Liver (tissue), 3 donors: Measurements from ENCODE around the gene SEZ6L.

Experiments
- CTCF ChIP-seq: fragments of 150-350 bp; IDR thresholded peaks from 2 replicates; pipeline ENCODE4 v1.5.1; 2017; ENCODE audit warnings: improper control_type of control experiment, low read depth, low read length; ENCODE audit not compliant: missing input control
- JUND ChIP-seq, 2 donors: IDR thresholded peaks; 2 replicates each; pipeline ENCODE4 v1.6.1; 2016; ENCODE audit warnings: antibody characterized with exemption in 2 of 2
- SP1 ChIP-seq: IDR thresholded peaks from 2 replicates; pipeline ENCODE4 v1.6.1; 2018; ENCODE audit warnings: antibody characterized with exemption, mild to moderate bottlenecking
- TAF1 ChIP-seq: conservative IDR thresholded peaks from 2 replicates; pipeline ENCODE4 v1.6.1; 2016; ENCODE audit warnings: antibody characterized with exemption, mild to moderate bottlenecking
- YY1 ChIP-seq: IDR thresholded peaks from 2 replicates; pipeline ENCODE4 v1.6.1; 2016; ENCODE audit warnings: antibody characterized with exemption, mild to moderate bottlenecking
- TF ChIP-seq, protein P1 (sequence below): IDR thresholded peaks from 2 replicates; pipeline ENCODE4 v1.6.1; 2016; ENCODE audit warnings: antibody characterized with exemption
- donor health status: healthy.
- donor health status: healthy.

GRCh38 chr22:26374391-26375026 is 205.2 kb downstream of the SEZ6L start:
- TF ChIP-seq, protein P1, sequence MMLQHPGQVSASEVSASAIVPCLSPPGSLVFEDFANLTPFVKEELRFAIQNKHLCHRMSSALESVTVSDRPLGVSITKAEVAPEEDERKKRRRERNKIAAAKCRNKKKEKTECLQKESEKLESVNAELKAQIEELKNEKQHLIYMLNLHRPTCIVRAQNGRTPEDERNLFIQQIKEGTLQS = no peak
- no peak for TF ChIP-seq CTCF
- no peak for TF ChIP-seq TAF1
- TF ChIP-seq JUND (IDR thresholded peaks at IDR 0.05) = no peak
- no peak for TF ChIP-seq YY1
- no peak for TF ChIP-seq SP1
